Activated gamma-delta T cell treated with anti-CD3 and anti-CD28 coated beads, Interleukin-2, amount 50 U/mL, for 16 hours (primary cell): ENCODE measurements around the gene CDC20B.
"Not testable (repeated sequence)": the region's sequence is repeated elsewhere in the genome, so short reads cannot be mapped to it uniquely, and the experiment has no call there.

Experiments
- DNase-seq: peaks from one replicate; pipeline ENCODE4 v3.0.0-alpha.2; 2020; ENCODE audit warnings: low read depth

CDC20B gene

GRCh38 chr5:55160493-55161209, 12.3 kb downstream of the CDC20B start:
- DNase-seq: no peak

DNA sequence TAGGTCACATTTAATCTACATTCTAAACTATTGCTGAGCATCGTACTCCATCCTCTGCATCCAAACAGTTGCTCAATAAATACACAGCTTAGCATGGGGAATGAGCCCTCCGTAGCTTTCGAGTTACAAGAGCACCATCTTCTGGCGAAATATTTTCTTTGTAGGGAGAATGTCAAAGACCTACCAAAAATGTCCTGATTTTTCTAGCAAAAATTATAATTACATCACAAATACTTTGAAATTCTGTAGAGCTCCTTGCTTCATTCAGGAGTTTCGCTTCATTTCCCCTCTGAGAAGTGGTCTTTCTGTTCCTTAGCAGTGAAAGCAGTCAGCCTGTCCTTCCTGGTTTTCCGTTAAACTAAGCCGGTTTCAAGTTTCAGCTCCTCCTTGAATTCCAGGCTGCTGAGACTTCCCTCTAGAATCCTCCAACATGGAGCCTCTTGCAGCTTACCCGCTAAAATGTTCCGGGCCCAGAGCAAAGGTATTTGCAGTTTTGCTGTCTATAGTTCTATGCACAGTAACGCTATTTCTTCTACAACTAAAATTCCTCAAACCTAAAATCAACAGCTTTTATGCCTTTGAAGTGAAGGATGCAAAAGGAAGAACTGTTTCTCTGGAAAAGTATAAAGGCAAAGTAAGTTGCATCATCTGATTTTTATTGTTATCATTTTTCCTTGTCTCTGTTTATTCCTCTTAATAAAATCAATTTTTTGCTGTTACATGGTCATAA, 13.0 kb downstream of the CDC20B start, which contains the start of gene GPX8:
Gene GPX8, plus strand, starts transcription at position 409 of the 730 bp plus-strand sequence. Its CDS starts 22 bp downstream, at position 431.
- DNase-seq: no peak

DNA sequence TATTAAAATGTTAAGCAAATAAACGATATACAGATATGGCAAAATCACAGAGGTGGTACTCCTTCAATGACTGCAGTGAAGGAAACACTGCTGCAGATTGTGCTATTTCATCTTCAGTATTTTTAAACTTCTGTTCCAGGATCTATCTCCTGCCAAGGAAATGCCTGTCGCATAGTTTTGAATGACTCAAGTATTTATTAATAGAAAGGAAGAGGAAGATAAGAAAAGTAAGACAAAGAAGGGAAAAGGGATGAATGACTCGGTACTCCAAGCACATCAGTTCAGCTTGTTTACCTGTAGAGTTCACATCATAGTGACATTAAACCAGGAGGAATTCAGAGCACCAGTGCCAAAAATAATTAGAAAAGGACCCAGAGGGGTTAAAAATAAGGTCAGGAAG, 18.1 kb downstream of the CDC20B start:
- no peak for DNase-seq

DNA sequence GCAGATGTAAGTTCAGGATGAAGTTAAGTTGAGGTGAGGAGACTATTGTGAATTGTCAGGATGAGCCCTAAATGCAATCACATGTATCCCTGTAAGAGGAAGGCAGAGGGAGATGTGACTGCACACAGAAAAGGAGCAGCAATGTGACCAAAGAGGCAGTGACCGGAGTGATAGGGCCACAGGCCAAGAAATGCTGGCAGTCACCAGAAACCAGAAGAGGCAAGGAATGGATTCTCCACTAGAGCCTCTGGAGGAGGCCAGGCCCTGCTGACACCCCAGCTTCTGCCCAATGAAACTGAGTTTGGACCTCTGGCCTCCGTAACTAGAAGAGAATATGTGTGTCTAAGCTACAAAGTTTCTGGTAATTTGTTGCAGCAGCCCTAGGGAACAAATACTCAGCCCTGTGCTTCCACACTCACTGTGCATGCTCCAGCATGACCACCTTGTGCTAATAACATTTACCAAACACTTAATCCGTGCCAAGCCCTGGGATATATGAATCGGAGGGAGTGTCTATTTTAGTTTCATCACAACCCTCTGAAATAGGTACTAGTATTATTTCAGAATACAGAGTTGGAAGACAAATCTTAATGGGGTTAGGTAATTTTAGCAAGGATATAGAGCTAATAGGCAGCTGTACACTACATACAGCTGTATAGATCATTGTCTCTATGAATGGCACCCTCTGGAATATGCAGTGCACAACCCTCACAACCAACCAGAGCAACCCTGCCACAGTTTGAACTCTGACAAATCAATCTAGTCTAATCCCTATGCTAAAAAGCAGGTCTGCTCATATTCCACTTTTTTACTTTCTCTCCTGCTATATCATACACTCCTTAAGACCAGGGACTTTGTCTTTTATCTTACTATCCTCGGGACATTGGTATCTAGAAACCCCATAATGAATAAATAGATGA, 20.8 kb downstream of the CDC20B start:
- no peak for DNase-seq

GRCh38 chr5:55149308-55149795, 23.6 kb downstream of the CDC20B start:
- DNase-seq: no peak

DNA sequence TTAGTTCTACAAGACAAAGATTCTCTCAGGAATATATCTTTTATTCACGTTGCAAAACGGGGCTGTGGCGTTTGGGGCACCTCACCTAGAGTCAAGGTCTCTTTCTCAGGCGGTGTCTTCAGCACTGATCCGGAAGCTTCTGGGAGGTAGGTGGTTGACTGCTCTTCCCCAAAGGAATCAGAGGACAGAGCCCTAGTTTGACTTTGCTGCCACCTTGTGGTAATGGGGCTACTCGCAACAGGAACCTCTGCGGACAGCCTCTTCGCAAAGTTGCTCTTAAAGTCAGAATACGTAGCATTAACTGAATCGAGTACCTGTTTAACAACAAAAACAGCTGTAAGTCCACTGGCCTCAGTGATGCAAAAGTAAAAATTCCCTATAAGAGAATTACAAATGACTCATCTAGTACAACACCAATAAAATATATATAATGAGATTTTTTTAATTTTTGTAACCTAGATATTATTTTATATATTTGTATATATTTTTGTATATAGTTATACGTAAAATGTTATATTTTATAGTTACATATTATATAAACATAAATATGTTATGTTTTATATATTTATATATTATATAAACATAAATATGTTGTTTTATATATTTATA, 26.3 kb downstream of the CDC20B start:
- DNase-seq: peak; percentile 76

- no peak for DNase-seq
Observed at GRCh38 chr5:55146080-55146479, 26.9 kb downstream of the CDC20B start.

GRCh38 chr5:55143624-55144023, 29.4 kb downstream of the CDC20B start:
- no peak for DNase-seq

- no peak for DNase-seq
Observed at GRCh38 chr5:55141945-55142690, 30.9 kb downstream of the CDC20B start.

DNA sequence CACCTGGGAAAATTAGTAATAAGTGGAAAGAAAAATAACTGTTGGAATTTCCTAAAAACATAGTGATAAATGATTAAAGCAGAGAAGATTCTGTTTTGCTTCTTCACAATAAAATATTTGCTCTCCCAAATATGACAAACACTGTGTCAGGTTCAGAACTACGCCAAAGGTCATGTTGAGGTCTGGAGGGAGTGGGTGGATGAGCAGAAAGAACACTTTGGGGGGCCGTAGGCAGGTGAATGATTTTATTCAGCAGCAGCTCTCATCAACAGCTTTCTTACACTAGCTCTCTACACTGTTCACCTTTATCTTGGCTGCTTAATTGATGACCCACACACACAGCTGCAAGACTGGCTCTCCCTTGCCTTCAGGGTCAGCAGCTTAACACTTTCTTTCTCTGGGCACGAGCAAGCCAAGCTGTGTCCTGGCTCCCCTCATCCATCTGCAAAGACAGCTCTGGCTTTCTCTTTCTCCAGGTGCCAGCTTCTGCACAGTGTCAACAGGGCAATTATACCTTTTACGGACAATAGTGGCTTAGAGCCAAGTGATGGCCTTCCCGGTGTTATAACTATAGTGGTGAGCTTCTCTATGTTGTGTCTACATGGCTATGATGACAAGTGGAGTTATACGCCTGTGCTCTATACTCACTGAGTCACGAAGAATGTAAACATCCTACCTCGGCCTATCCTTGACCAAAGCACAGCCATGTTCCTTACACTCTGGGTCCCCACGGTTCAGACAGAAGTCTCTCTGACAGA, 31.9 kb downstream of the CDC20B start:
- DNase-seq: no peak

- no peak for DNase-seq
Observed at GRCh38 chr5:55136521-55136920, 36.5 kb downstream of the CDC20B start.

DNA sequence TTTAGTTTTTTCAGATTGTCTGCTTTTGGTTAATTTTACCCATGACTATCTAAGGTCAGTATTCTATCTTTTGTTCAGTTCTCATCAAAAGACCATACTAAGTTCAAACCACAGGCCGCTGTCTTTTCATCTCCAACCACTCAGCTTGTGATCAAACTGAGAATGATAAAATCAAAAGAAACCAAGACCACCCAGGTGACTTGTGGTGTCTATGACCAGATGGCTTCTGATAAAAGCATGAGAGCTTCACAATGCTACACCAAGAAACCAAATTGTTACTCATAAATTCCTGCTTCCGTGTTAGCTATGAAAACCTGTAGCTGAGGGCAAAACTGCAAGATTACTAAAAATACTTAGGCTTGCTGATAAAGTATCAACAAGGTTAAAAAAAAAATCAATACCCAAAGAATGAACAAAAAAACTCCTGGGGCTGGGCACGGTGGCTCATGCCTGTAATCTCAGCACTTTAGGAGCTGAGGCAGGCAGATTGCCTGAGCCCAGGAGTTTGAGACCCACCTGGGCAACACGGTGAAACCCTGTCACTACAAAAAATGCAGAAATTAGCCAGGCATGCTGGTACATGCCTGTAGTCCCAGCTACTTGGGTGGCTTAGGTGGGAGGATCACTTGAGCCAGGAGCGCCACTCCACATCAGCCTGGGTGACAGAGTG, 38.8 kb downstream of the CDC20B start:
- DNase-seq: no peak

GRCh38 chr5:55123365-55123764, 49.6 kb downstream of the CDC20B start:
- DNase-seq: no peak

DNA sequence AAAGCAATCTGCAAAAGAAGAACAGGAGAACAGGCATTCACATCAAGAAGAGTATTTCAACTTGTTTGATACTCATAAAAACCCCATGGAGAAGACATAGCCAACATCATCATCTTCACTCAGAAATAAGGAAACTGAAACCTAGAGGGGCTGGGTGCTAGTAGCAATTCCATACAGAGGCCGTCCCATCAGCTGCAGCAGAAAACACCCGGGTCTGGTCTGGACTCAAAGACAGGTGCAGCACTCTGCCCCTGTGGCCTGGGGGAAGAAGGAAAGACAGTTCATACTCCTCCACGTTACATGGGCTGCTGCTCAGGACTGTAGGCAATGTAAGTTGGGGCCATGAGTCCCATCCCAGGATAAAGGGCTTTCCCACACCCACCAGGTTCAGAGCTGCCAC, 58.9 kb downstream of the CDC20B start:
- no peak for DNase-seq

DNA sequence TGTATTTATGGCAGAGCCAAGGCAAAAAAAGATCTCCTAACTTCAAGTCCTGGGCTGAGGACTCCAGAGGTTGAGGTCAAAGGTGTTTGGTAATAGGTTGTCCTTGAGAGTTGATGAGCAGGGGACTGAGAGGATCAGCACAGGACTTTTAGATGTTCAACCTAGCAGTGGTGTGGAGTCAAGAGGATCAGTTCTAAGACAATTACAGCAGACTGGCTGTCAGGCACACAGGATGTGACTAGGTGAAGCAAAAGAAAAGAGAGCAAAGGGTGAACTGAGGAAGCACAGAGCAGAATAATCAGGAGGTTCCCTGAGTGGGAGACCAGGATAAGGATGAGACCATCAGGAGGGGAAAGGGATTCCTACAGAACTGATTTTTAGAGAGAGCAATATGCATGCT, 59.6 kb downstream of the CDC20B start:
- DNase-seq: no peak

GRCh38 chr5:55110217-55110616, 62.8 kb downstream of the CDC20B start:
- DNase-seq: no peak

- DNase-seq: no peak
Observed at GRCh38 chr5:55108661-55109060, 64.3 kb downstream of the CDC20B start.

DNA sequence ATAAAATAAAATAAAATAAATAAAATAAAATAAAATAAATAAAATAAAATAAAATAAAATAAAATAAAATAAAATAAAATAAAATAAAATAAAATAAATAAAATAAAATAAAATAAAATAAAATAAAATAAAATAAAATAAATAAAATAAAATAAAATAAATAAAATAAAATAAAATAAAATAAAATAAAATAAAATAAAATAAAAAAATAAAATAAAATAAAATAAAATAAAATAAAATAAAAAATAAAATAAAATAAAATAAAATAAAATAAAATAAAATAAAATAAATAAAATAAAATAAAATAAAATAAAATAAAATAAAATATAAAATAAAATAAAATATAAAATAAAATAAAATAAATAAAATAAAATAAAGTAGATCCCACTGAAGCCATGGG, 67.0 kb downstream of the CDC20B start:
- DNase-seq: not testable (repeated sequence)

GRCh38 chr5:55104946-55105701, 67.9 kb downstream of the CDC20B start:
- no peak for DNase-seq
